ENCODE results near the gene NLGN1. TPM values are rescaled to one million over a fixed set of nuclear protein-coding genes. Genes with fewer than 3 reads are reported as not detected.
"Not testable (repeated sequence)": the region's sequence is repeated elsewhere in the genome, so short reads cannot be mapped to it uniquely, and the experiment has no call there.

The NLGN1 gene
- total RNA-seq, 1 donor from 2014 or later, result not detected

DNA sequence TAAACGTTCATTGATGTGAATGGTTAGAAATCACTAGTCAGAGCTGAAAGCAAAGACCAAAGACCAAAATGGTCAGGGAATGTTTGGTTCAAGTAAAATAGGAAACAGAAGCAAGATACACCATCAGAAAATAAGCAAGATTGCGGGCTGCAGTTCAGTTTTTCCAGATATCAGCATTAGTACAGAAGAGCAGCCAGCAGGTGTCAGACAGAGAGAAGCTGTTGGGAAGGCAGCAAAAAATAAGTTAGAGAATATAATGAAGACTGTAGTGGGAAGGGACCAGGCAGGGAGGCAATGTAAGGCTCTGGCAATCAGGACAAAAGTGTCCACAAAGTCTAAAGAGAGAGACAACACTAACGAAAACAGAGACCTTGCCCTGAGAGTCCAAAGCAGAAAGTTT, 822.2 kb downstream of the NLGN1 start:
- Mint-ChIP-seq H3K27ac (ENCODE audit: unreplicated experiment) (no peak overlapping the region), H3K36me3 (ENCODE audit: low read depth) (no peaks in the 10 kb centered on the region), H3K27me3 (ENCODE audit: low read depth) (peaks cover 2% of the 10 kb centered on the region), H3K9me3 (ENCODE audit: low read depth) (no peaks in the 10 kb centered on the region), H3K4me3 (ENCODE audit: unreplicated experiment) (no peak overlapping the region), H3K4me1 (ENCODE audit: low read depth) (peaks cover 8% of the 10 kb centered on the region)
- DNase-seq (ENCODE audit: low spot score), result no peak
- TF ChIP-seq, protein P1, sequence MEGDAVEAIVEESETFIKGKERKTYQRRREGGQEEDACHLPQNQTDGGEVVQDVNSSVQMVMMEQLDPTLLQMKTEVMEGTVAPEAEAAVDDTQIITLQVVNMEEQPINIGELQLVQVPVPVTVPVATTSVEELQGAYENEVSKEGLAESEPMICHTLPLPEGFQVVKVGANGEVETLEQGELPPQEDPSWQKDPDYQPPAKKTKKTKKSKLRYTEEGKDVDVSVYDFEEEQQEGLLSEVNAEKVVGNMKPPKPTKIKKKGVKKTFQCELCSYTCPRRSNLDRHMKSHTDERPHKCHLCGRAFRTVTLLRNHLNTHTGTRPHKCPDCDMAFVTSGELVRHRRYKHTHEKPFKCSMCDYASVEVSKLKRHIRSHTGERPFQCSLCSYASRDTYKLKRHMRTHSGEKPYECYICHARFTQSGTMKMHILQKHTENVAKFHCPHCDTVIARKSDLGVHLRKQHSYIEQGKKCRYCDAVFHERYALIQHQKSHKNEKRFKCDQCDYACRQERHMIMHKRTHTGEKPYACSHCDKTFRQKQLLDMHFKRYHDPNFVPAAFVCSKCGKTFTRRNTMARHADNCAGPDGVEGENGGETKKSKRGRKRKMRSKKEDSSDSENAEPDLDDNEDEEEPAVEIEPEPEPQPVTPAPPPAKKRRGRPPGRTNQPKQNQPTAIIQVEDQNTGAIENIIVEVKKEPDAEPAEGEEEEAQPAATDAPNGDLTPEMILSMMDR (IDR thresholded peaks at IDR 0.05), result peak; percentile 61

DNA sequence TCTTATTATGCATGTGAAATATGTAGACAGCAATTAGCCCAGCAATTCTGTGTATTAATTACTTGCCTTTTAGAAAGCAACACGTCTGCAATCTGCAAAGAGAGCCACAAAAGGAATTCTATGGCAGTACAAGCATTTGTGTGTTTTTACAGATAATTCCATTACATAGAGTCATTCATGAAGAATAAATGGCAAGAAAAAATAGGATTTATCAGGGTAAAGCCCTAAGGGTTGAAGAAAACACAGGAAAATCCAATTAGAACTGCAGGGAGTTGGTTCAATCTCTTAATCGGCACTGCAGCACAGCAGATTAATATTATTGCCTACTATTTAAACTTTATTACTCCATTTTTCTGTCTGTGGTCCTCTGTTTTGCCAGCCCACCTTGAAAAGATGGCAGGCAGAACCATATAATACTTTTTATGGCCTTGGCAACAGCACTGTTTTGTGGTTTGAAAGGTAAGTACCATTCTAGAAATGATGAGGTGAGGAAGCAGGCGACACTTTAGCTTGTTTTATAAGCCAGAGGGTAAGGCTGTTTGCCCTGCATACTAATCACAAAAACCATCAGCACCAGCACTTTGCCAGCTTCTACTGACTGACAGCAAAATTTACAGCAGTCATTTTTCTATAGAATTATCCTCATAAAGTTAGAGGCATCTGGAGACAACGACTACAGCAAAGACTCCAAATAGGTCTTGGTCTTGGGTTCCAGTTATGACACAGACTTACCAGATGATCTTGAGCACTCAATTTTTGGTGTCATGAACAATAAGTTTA, 823.4 kb downstream of the NLGN1 start:
- H3K4me3 Mint-ChIP-seq (ENCODE audit: unreplicated experiment), result no peak overlapping the region
- no peak overlapping the region for H3K27ac Mint-ChIP-seq (ENCODE audit: unreplicated experiment)
- DNase-seq (ENCODE audit: low spot score), result no peak
- H3K4me1 Mint-ChIP-seq (ENCODE audit: low read depth), result peaks cover 4% of the 10 kb centered on the region
- H3K9me3 Mint-ChIP-seq (ENCODE audit: low read depth), result no peaks in the 10 kb centered on the region
- H3K36me3 Mint-ChIP-seq (ENCODE audit: low read depth), result no peaks in the 10 kb centered on the region
- TF ChIP-seq, protein P1 (IDR thresholded peaks at IDR 0.05), result no peak
- H3K27me3 Mint-ChIP-seq (ENCODE audit: low read depth), result peaks cover 2% of the 10 kb centered on the region

DNA sequence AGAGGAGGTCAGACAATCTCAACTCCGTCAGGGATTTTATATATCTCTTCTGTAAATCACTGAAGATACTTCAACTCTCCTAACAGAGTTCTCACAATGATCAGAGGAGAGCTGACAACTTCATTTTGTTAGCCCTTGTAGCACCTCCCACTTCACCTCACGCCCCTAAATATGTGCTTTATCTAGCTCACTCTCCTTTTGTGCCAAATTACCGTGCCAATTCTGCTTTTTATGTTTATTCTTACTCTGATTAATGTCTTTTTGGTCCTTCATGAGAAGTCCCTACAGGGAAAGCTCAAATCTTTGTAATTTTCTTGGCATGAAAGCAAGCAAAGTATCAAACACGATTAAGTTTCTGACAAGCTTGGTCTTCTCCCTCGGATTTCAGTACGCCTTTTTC, 825.5 kb downstream of the NLGN1 start:
- H3K4me3 Mint-ChIP-seq (ENCODE audit: unreplicated experiment), result no peak overlapping the region
- H3K36me3 Mint-ChIP-seq (ENCODE audit: low read depth), result no peaks in the 10 kb centered on the region
- TF ChIP-seq, protein P1 (IDR thresholded peaks at IDR 0.05), result no peak
- peaks cover 1% of the 10 kb centered on the region for H3K4me1 Mint-ChIP-seq (ENCODE audit: low read depth)
- no peak overlapping the region for H3K27ac Mint-ChIP-seq (ENCODE audit: unreplicated experiment)
- DNase-seq (ENCODE audit: low spot score), result no peak
- no peaks in the 10 kb centered on the region for H3K9me3 Mint-ChIP-seq (ENCODE audit: low read depth)
- peaks cover 2% of the 10 kb centered on the region for H3K27me3 Mint-ChIP-seq (ENCODE audit: low read depth)

DNA sequence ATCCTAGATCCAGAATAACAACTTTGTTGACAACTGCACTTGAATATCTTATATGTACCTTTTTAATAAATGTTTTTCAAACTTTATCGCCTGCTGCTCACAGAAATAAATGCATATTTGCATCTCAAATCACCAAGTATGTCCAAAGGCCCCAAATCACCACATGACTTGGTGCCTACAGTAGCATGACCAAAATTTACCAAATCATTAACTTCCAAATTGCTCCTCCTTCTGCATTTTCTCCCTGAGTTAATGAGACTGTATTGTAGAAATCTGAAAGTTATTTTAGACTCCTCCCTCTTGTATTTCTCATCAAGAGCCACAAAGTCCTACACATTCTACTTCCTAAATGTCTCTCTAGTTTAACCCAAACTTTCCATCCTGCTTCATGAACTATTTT, 826.1 kb downstream of the NLGN1 start:
- no peaks in the 10 kb centered on the region for H3K9me3 Mint-ChIP-seq (ENCODE audit: low read depth)
- no peak overlapping the region for H3K27ac Mint-ChIP-seq (ENCODE audit: unreplicated experiment)
- H3K4me1 Mint-ChIP-seq (ENCODE audit: low read depth), result no peaks in the 10 kb centered on the region
- no peak for DNase-seq (ENCODE audit: low spot score)
- TF ChIP-seq, protein P1 (IDR thresholded peaks at IDR 0.05), result no peak
- peaks cover 2% of the 10 kb centered on the region for H3K27me3 Mint-ChIP-seq (ENCODE audit: low read depth)
- no peak overlapping the region for H3K4me3 Mint-ChIP-seq (ENCODE audit: unreplicated experiment)
- no peaks in the 10 kb centered on the region for H3K36me3 Mint-ChIP-seq (ENCODE audit: low read depth)

DNA sequence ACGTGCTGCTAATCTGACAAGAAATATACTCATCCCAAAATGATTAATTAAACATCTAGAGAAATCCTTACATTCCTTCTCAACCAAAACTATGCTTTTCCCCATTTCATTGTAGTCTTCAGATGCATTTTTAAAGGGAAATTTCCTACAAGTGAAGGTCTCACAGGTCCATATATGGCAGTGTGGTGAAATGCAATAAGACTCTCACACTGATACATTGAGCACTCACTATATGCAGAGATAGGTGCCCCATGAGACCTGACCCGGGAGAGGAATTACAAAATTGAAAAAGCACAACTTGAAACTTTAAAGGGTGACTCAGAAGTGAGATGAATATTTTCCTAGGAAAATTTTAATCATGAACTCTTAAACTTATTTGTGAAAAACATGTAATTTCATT, 832.4 kb downstream of the NLGN1 start:
- DNase-seq (ENCODE audit: low spot score), result no peak
- Mint-ChIP-seq H3K27me3 (ENCODE audit: low read depth) (peaks cover 3% of the 10 kb centered on the region), H3K4me3 (ENCODE audit: unreplicated experiment) (no peak overlapping the region), H3K27ac (ENCODE audit: unreplicated experiment) (no peak overlapping the region), H3K9me3 (ENCODE audit: low read depth) (no peaks in the 10 kb centered on the region), H3K4me1 (ENCODE audit: low read depth) (peaks cover 2% of the 10 kb centered on the region), H3K36me3 (ENCODE audit: low read depth) (no peaks in the 10 kb centered on the region)
- TF ChIP-seq, protein P1 (IDR thresholded peaks at IDR 0.05), result no peak

DNA sequence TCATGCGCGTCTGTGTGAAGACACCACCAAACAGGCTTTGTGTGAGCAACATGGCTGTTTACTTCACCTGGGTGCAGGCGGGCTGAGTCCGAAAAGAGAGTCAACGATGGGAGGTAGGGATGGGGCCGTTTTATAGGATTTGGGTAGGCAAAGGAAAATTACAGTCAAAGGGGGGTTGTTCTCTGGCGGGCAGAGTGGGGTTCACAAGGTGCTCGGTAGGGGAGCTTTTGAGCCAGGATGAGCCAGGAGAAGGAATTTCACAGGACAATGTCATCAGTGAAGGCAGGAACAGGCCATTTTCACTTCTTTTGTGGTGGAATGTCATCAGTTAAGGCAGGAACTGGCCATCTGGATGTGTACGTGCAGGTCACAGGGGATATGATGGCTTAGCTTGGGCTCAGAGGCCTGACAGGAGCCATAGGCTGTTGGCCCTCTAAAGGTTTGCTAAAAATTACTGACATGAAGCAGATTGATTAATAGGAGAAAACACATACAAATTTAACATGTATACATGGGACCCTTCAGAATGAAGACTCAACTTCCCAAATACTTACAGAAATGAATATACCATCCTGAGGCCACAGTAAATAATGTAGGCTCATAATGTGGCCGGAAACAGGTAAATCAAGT, 834.6 kb downstream of the NLGN1 start:
- H3K9me3 Mint-ChIP-seq (ENCODE audit: low read depth); H3K4me3 Mint-ChIP-seq (ENCODE audit: unreplicated experiment); H3K27ac Mint-ChIP-seq (ENCODE audit: unreplicated experiment); H3K4me1 Mint-ChIP-seq (ENCODE audit: low read depth); H3K27me3 Mint-ChIP-seq (ENCODE audit: low read depth); H3K36me3 Mint-ChIP-seq (ENCODE audit: low read depth); DNase-seq (ENCODE audit: low spot score): not testable (repeated sequence)
